ENCODE results near the gene DYSF. TPM values are rescaled to one million over a fixed set of nuclear protein-coding genes. Genes with fewer than 3 reads are reported as not detected.

DYSF gene
- total RNA-seq, 2 experiments from 2014 or later = not detected

DNA sequence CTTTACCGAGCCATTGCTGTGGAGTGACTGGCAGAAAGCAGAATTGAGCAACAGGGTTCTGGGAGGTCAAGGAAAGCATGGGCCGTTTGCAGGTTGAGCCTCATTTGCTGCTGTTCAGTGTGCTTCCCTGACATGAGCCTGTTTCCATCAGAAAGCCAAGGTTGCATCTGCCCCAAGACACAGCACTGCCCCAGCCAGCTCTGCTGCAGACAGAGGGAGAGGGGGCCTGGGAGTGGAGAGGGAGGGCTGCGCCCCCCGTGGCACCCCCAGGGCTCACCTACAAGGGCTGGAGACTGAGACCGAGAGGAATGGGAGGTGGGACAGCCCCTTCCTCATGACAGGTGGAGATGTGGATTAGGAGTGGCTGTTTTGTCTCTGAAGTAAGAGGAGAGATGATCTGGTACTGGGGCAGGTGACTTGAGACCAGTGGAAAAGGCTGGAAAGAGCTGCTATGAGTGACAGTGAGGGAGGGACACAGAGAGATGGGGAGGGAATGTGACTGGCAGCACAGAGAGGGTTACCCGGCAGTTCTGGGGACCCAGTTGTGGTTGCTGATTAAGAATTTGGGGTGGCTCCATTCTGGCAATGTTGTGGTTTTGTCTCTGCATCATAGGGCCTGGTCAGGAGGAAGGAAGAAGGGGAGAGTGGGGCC is 218.0 kb downstream of the DYSF start:
- no peaks in the 10 kb centered on the region for H3K9me2 ChIP-seq (ENCODE audit: insufficient read depth, low read length)
- H3K9me3 ChIP-seq (ENCODE audit: low read length) = no peaks in the 10 kb centered on the region
- CTCF ChIA-PET (ENCODE audit: unreplicated experiment) = no interaction called here
- H3K4me3 ChIP-seq (ENCODE audit: low read depth, low read length, poor library complexity, severe bottlenecking) = no peak overlapping the region
- H2AFZ ChIP-seq (ENCODE audit: low read length) = no peak overlapping the region
- no peak overlapping the region for H3K27ac ChIP-seq (ENCODE audit: low read depth, low read length, poor library complexity, severe bottlenecking)
- no peaks in the 10 kb centered on the region for H4K20me1 ChIP-seq (ENCODE audit: insufficient read depth, low read length)
- TF ChIP-seq, protein P1, sequence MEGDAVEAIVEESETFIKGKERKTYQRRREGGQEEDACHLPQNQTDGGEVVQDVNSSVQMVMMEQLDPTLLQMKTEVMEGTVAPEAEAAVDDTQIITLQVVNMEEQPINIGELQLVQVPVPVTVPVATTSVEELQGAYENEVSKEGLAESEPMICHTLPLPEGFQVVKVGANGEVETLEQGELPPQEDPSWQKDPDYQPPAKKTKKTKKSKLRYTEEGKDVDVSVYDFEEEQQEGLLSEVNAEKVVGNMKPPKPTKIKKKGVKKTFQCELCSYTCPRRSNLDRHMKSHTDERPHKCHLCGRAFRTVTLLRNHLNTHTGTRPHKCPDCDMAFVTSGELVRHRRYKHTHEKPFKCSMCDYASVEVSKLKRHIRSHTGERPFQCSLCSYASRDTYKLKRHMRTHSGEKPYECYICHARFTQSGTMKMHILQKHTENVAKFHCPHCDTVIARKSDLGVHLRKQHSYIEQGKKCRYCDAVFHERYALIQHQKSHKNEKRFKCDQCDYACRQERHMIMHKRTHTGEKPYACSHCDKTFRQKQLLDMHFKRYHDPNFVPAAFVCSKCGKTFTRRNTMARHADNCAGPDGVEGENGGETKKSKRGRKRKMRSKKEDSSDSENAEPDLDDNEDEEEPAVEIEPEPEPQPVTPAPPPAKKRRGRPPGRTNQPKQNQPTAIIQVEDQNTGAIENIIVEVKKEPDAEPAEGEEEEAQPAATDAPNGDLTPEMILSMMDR (conservative IDR thresholded peaks at IDR 0.05; ENCODE audit: low read length) = no peak
- TF ChIP-seq EZH2phosphoT487 (IDR thresholded peaks at IDR 0.05; ENCODE audit: borderline replicate concordance, low read depth, low read length) = no peak
- no TSS peak for BruUV-seq (replicated peaks)
- H3K79me2 ChIP-seq (ENCODE audit: insufficient read depth, low read depth, low read length) = no peaks in the 10 kb centered on the region
- intact Hi-C loops (cut with micrococcal nuclease; ENCODE audit: unreplicated experiment) = no loop called here
- DNase-seq (ENCODE audit: low spot score) = no peak
- no peak overlapping the region for H3K4me2 ChIP-seq (ENCODE audit: low read length)
- POLR2A ChIA-PET = no interaction called here
- no peaks in the 10 kb centered on the region for H3K36me3 ChIP-seq (ENCODE audit: insufficient read depth, low read length)
- H3K4me1 ChIP-seq (ENCODE audit: insufficient read depth, low read length, poor library complexity, severe bottlenecking) = peaks cover 8% of the 10 kb centered on the region

DNA sequence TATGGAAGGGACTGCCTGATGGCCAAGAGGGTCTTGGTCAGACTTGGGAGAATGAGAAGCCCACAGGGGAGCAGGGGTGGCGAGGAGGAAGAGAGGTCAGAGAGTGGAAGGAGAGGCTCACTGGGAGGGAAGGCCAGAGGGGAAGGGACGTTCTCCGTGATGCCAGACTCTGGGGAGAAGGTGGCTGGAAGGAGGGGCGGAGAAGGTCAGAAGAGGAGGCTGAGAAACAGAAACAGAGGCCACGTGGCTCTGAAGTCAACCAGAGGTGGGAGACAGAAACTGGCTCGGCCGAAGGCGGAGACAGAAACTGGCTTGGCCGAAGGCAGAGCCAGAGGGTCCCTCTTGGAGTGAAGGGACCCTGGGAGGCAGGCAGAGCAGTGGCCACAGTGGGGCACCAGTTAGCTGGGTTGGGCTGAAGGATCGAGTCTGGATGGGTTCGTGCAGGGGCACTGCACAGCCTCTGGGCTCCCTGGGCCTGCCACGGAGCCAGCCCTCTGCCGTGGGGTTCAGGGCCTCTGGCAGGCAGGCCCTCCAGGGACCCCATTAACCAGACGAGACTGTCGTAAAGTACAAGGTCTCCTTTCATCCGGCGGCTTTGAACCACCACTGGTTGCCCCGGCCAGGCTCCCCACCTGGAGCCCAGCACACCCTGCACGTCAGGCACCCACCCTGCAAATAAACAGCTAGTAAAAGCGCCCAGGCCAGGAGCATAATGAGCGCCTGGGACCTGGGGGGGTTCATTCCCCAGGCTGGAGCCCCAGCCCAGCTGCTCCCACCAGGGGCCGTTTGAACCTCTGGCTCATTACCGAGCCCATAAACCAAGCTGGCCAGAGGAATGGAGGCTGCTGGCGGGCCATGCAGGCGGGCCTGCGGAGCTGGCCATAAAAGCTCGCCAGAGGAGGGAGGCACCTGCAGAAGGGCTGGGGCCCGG is 218.8 kb downstream of the DYSF start:
- intact Hi-C loops (cut with micrococcal nuclease; ENCODE audit: unreplicated experiment) = no loop called here
- CTCF ChIA-PET (ENCODE audit: unreplicated experiment) = no interaction called here
- no peaks in the 10 kb centered on the region for H3K79me2 ChIP-seq (ENCODE audit: insufficient read depth, low read depth, low read length)
- H4K20me1 ChIP-seq (ENCODE audit: insufficient read depth, low read length) = no peaks in the 10 kb centered on the region
- peaks cover 8% of the 10 kb centered on the region for H3K4me1 ChIP-seq (ENCODE audit: insufficient read depth, low read length, poor library complexity, severe bottlenecking)
- H3K9me2 ChIP-seq (ENCODE audit: insufficient read depth, low read length) = no peaks in the 10 kb centered on the region
- no peak overlapping the region for H3K27ac ChIP-seq (ENCODE audit: low read depth, low read length, poor library complexity, severe bottlenecking)
- no peak for DNase-seq (ENCODE audit: low spot score)
- no peaks in the 10 kb centered on the region for H3K9me3 ChIP-seq (ENCODE audit: low read length)
- no peak overlapping the region for H3K4me3 ChIP-seq (ENCODE audit: low read depth, low read length, poor library complexity, severe bottlenecking)
- BruUV-seq (replicated peaks) = no TSS peak
- no peaks in the 10 kb centered on the region for H3K36me3 ChIP-seq (ENCODE audit: insufficient read depth, low read length)
- no peak overlapping the region for H2AFZ ChIP-seq (ENCODE audit: low read length)
- TF ChIP-seq, protein P1 (conservative IDR thresholded peaks at IDR 0.05; ENCODE audit: low read length) = no peak
- TF ChIP-seq EZH2phosphoT487 (IDR thresholded peaks at IDR 0.05; ENCODE audit: borderline replicate concordance, low read depth, low read length) = no peak
- POLR2A ChIA-PET = no interaction called here
- H3K4me2 ChIP-seq (ENCODE audit: low read length) = no peak overlapping the region
